Common myeloid progenitor, CD34-positive (primary cell): ENCODE data around the gene FRMPD1. TPM values are rescaled to one million over a fixed set of nuclear protein-coding genes. Genes with fewer than 3 reads are reported as not detected.
A peak's percentile ranks its signal among the peaks of the same experiment; 100 is the strongest.
"Not testable (repeated sequence)": the region's sequence is repeated elsewhere in the genome, so short reads cannot be mapped to it uniquely, and the experiment has no call there.

Experiments used
- CTCF ChIA-PET: fragments of 350-600 bp; sonication (Branson Sonifier 250); formaldehyde crosslinking; loops from one replicate; lab custom pipeline; 2021; ENCODE audit warnings: antibody characterized with exemption; lab: Charles Lee
- POLR2A ChIA-PET: fragments of 350-600 bp; sonication (Branson Sonifier 250); formaldehyde crosslinking; loops from one replicate; lab custom pipeline; 2021; ENCODE audit warnings: antibody characterized with exemption; lab: Charles Lee
- DNase-seq, 3 donors: peaks; one replicate each; pipeline versions ENCODE4 v3.0.0 to v3.0.0-alpha.2; 2013
- H3K27ac ChIP-seq, 2 experiments: 1 replicate in 1 of 2; 2 replicates in 1 of 2; pipeline ENCODE4 v1.7.0; 2013; ENCODE audit warnings: inconsistent platforms in 2 of 2, low read length in 2 of 2, mild to moderate bottlenecking in 2 of 2, low read depth in 1 of 2, moderate library complexity in 1 of 2; ENCODE audit not compliant: severe bottlenecking in 2 of 2, insufficient read depth in 1 of 2, poor library complexity in 1 of 2
- H3K27me3 ChIP-seq, 5 experiments: replicated peaks in 2 of 5; 1 replicate in 3 of 5; 2 replicates in 2 of 5; pipeline versions ENCODE4 v1.6.1 to v1.7.0; 2013; ENCODE audit warnings: low read length in 4 of 5, mild to moderate bottlenecking in 2 of 5, moderate library complexity in 2 of 5, inconsistent platforms in 1 of 5; ENCODE audit not compliant: insufficient read depth in 5 of 5, control insufficient read depth in 4 of 5
- H3K36me3 ChIP-seq, 4 experiments: 1 replicate in 2 of 4; 2 replicates in 2 of 4; pipeline versions ENCODE4 v1.6.1 to v1.7.0; 2013; ENCODE audit warnings: low read length in 3 of 4, control low read depth in 1 of 4, mild to moderate bottlenecking in 1 of 4; ENCODE audit not compliant: control insufficient read depth in 4 of 4, insufficient read depth in 4 of 4
- H3K4me1 ChIP-seq, 4 experiments: 1 replicate in 3 of 4; 2 replicates in 1 of 4; pipeline versions ENCODE4 v1.6.1 to v1.7.1; 2013; ENCODE audit warnings: low read length in 3 of 4, mild to moderate bottlenecking in 3 of 4, control low read depth in 1 of 4, inconsistent platforms in 1 of 4, moderate library complexity in 1 of 4; ENCODE audit not compliant: control insufficient read depth in 4 of 4, insufficient read depth in 4 of 4; ENCODE audit errors: control extremely low read depth in 1 of 4
- H3K4me3 ChIP-seq, 7 experiments: 1 replicate in 4 of 7; 2 replicates in 3 of 7; pipeline versions ENCODE4 v1.5.1 to v1.7.0; 2013; ENCODE audit warnings: mild to moderate bottlenecking in 7 of 7, low read length in 6 of 7, moderate library complexity in 6 of 7, inconsistent platforms in 2 of 7, low read depth in 2 of 7, control low read depth in 1 of 7; ENCODE audit not compliant: insufficient read depth in 4 of 7, control insufficient read depth in 1 of 7; ENCODE audit errors: extremely low read depth in 1 of 7
- H3K9me3 ChIP-seq, 5 experiments: 1 replicate in 4 of 5; 2 replicates in 1 of 5; pipeline versions ENCODE4 v1.6.1 to v1.7.1; 2013; ENCODE audit warnings: low read length in 4 of 5, mild to moderate bottlenecking in 2 of 5, inconsistent platforms in 1 of 5, low read depth in 1 of 5, moderate library complexity in 1 of 5; ENCODE audit not compliant: control insufficient read depth in 4 of 5, insufficient read depth in 2 of 5; ENCODE audit errors: control extremely low read depth in 1 of 5
- WGBS: methylation state at CpG from one replicate; pipeline ENCODE4 v1.1.5; 2013; ENCODE audit not compliant: insufficient coverage; 5-methylcytosine and 5-hydroxymethylcytosine counted together
- polyA plus RNA-seq: library from polyadenylated mRNA; unstranded; fragments of 120-200 nt; gene quantifications from one replicate; pipeline ENCODE4 v1.2.1, GENCODE V29; 2013

The FRMPD1 gene
- polyA plus RNA-seq: 0.01 TPM

- Histone ChIP-seq H3K4me1 (peaks cover 0 to 15% (median 12%) of the 10 kb centered on the region in 4 experiments), H3K27me3 (peaks cover 12 to 79% (median 29%) of the 10 kb centered on the region in 5 experiments), H3K36me3 (no peaks in the 10 kb centered on the region), H3K4me3 (peak within 1 kb of the TSS; percentile 25 to 75 (median 64)), H3K27ac (no peak within 1 kb of the TSS), H3K9me3 (no peaks in the 10 kb centered on the region)
- peak; percentile 61 to 81 (median 80) for DNase-seq
- CTCF ChIA-PET: interaction anchor here (0.9 to 1.8 kb wide), 3 partner anchors 12 to 72 kb away, joined by 3 to 6 read pairs (median 3); no protein-coding TSS in a partner anchor
- POLR2A ChIA-PET: interaction anchor here (0.6 kb wide), 1 partner anchor 12 kb away, joined by 3 read pairs; no protein-coding TSS in a partner anchor
- WGBS: 1% methylated on average over 65 of the region's 73 CpGs
These were observed at the start of gene FRMPD1 for GRCh38 chr9:37650873-37651768. FRMPD1 (plus strand) TSS chr9:37650954; CDS start chr9:37692642, 41,688 bp downstream.

GRCh38 chr9:37602061-37602460, 48.7 kb upstream of the FRMPD1 start:
- ChIA-PET POLR2A (interaction anchor here (0.6 kb wide), 1 partner anchor 17 kb away, joined by 3 read pairs; no protein-coding TSS in a partner anchor), CTCF (interaction anchor here (1.7 kb wide), 1 partner anchor 17 kb away, joined by 5 read pairs; no protein-coding TSS in a partner anchor)
- not testable (repeated sequence) for H3K4me3 ChIP-seq, H3K9me3 ChIP-seq, H3K4me1 ChIP-seq, H3K27me3 ChIP-seq, H3K27ac ChIP-seq, DNase-seq, H3K36me3 ChIP-seq
- WGBS: 88% methylated on average over 1 of the region's 4 CpGs

- no peaks in the 10 kb centered on the region for H3K36me3 ChIP-seq
- 86% methylated on average over 5 of the region's 5 CpGs for WGBS
- no peak overlapping the region for H3K4me3 ChIP-seq
- ChIA-PET POLR2A (interaction anchor here (0.6 kb wide), 1 partner anchor 16 kb away, joined by 3 read pairs; no protein-coding TSS in a partner anchor), CTCF (interaction anchor here (1.7 kb wide), 1 partner anchor 16 kb away, joined by 5 read pairs; no protein-coding TSS in a partner anchor)
- DNase-seq: no peak
- H3K4me1 ChIP-seq: no peaks in the 10 kb centered on the region
- no peaks in the 10 kb centered on the region for H3K9me3 ChIP-seq
- peaks cover 3 to 10% (median 4%) of the 10 kb centered on the region in 5 experiments for H3K27me3 ChIP-seq
- H3K27ac ChIP-seq: no peak overlapping the region
These were observed 47.9 kb upstream of the FRMPD1 start for GRCh38 chr9:37602817-37603216.

GRCh38 chr9:37604296-37604695, 46.5 kb upstream of the FRMPD1 start:
- POLR2A ChIA-PET: no interaction called here
- WGBS: 100% methylated on average over 1 of the region's 1 CpG
- no peak overlapping the region for H3K4me3 ChIP-seq
- peaks cover 3 to 10% (median 4%) of the 10 kb centered on the region in 5 experiments for H3K27me3 ChIP-seq
- no peak overlapping the region for H3K27ac ChIP-seq
- DNase-seq: no peak
- H3K36me3 ChIP-seq: no peaks in the 10 kb centered on the region
- no peaks in the 10 kb centered on the region for H3K4me1 ChIP-seq
- CTCF ChIA-PET: no interaction called here
- H3K9me3 ChIP-seq: no peaks in the 10 kb centered on the region

GRCh38 chr9:37608250-37608649, 42.5 kb upstream of the FRMPD1 start:
- Histone ChIP-seq H3K9me3 (no peaks in the 10 kb centered on the region), H3K4me1 (no peaks in the 10 kb centered on the region), H3K4me3 (no peak overlapping the region), H3K27me3 (peaks cover 3 to 11% (median 6%) of the 10 kb centered on the region in 5 experiments), H3K27ac (no peak overlapping the region), H3K36me3 (no peaks in the 10 kb centered on the region)
- CTCF ChIA-PET: interaction anchor here (1.0 kb wide), 1 partner anchor 12 kb away, joined by 3 read pairs; no protein-coding TSS in a partner anchor
- POLR2A ChIA-PET: no interaction called here
- DNase-seq: no peak

GRCh38 chr9:37609735-37610397, 40.9 kb upstream of the FRMPD1 start:
- ChIA-PET POLR2A (no interaction called here), CTCF (no interaction called here)
- Histone ChIP-seq H3K4me1 (no peaks in the 10 kb centered on the region), H3K9me3 (no peaks in the 10 kb centered on the region), H3K36me3 (no peaks in the 10 kb centered on the region), H3K27ac (no peak overlapping the region), H3K4me3 (no peak overlapping the region), H3K27me3 (peaks cover 3 to 11% (median 8%) of the 10 kb centered on the region in 5 experiments)
- WGBS: 89% methylated on average over 4 of the region's 6 CpGs
- no peak for DNase-seq
